ENCODE data around the gene DFFA.
"Not testable (repeated sequence)": the region's sequence is repeated elsewhere in the genome, so short reads cannot be mapped to it uniquely, and the experiment has no call there.

Gene DFFA

GRCh38 chr1:10507111-10507879, 35.0 kb upstream of the DFFA start:
- intact Hi-C loops (cut with DNase I), result loop anchor here (2.0 kb wide), 1 partner anchor 360 kb away; no protein-coding TSS in a partner anchor
- DNase-seq, result peak; percentile 37 to 94 (median 57)

GRCh38 chr1:10506677-10507047, 34.3 kb upstream of the DFFA start:
- intact Hi-C loops (cut with DNase I), result loop anchor here (2.0 kb wide), 1 partner anchor 360 kb away; no protein-coding TSS in a partner anchor
- DNase-seq, result no peak

- intact Hi-C loops (cut with DNase I), result loop anchor here (2.0 kb wide), 1 partner anchor 361 kb away; no protein-coding TSS in a partner anchor
- DNase-seq, result peak in 2 of 10 donors; percentile 57 to 68
These were observed 33.8 kb upstream of the DFFA start for GRCh38 chr1:10506046-10506676.

- intact Hi-C loops (cut with DNase I), result no loop called here
- DNase-seq, result no peak
These were observed 31.9 kb upstream of the DFFA start for GRCh38 chr1:10504249-10504648.

- DNase-seq, result no peak
- intact Hi-C loops (cut with DNase I), result no loop called here
These were observed 29.9 kb upstream of the DFFA start for GRCh38 chr1:10502206-10502605.

GRCh38 chr1:10498231-10498630, 25.9 kb upstream of the DFFA start:
- DNase-seq, result no peak
- intact Hi-C loops (cut with DNase I), result no loop called here

GRCh38 chr1:10497109-10497508, 24.8 kb upstream of the DFFA start:
- intact Hi-C loops (cut with DNase I), result no loop called here
- DNase-seq, result no peak

- intact Hi-C loops (cut with DNase I), result loop anchor here (1.0 kb wide), 1 partner anchor 371 kb away; no protein-coding TSS in a partner anchor
- DNase-seq, result no peak
These were observed 23.6 kb upstream of the DFFA start for GRCh38 chr1:10495952-10496351.

GRCh38 chr1:10495475-10495817, 23.1 kb upstream of the DFFA start:
- intact Hi-C loops (cut with DNase I), result loop anchor here (1.0 kb wide), 1 partner anchor 372 kb away; no protein-coding TSS in a partner anchor
- DNase-seq, result no peak

- peak; percentile 61 to 97 (median 88) for DNase-seq
- intact Hi-C loops (cut with DNase I), result loop anchor here (1.0 kb wide), 3 partner anchors 23 to 372 kb away; partner anchors contain the start of genes CENPS and DFFA
These were observed 22.6 kb upstream of the DFFA start for GRCh38 chr1:10494754-10495474.

- no peak for DNase-seq
- intact Hi-C loops (cut with DNase I), result loop anchor here (1.0 kb wide), 2 partner anchors 22 to 64 kb away; partner anchors contain the start of genes CENPS and DFFA
These were observed 22.1 kb upstream of the DFFA start for GRCh38 chr1:10494418-10494753.

- intact Hi-C loops (cut with DNase I), result no loop called here
- DNase-seq, result no peak
These were observed 18.1 kb upstream of the DFFA start for GRCh38 chr1:10490286-10490970.

- no peak for DNase-seq
- intact Hi-C loops (cut with DNase I), result no loop called here
These were observed 17.1 kb upstream of the DFFA start for GRCh38 chr1:10489291-10490055.

- intact Hi-C loops (cut with DNase I), result no loop called here
- DNase-seq, result peak in 1 of 10 donors; percentile 28
These were observed 12.2 kb upstream of the DFFA start for GRCh38 chr1:10484521-10484920.

- intact Hi-C loops (cut with DNase I), result no loop called here
- DNase-seq, result peak in 1 of 10 donors; percentile 20
These were observed 8.3 kb upstream of the DFFA start for GRCh38 chr1:10480614-10481013.

- peak in 1 of 10 donors; percentile 18 for DNase-seq
- intact Hi-C loops (cut with DNase I), result no loop called here
These were observed 7.0 kb upstream of the DFFA start for GRCh38 chr1:10479296-10479695.

GRCh38 chr1:10475510-10475909, 3.2 kb upstream of the DFFA start:
- peak in 2 of 10 donors; percentile 16 to 17 for DNase-seq
- intact Hi-C loops (cut with DNase I), result no loop called here

- DNase-seq, result peak; percentile 74 to 98 (median 86)
- intact Hi-C loops (cut with DNase I), result no loop called here
These were observed 2.5 kb upstream of the DFFA start, which contains the start of gene PEX14 for GRCh38 chr1:10474613-10475507. Gene PEX14, plus strand, starts transcription at chr1:10474950. Its CDS starts 17 bp downstream, at chr1:10474967.

GRCh38 chr1:10474309-10474612, 1.9 kb upstream of the DFFA start:
- intact Hi-C loops (cut with DNase I); DNase-seq: not testable (repeated sequence)

Measured in posterior cingulate gyrus (tissue), 11 donors.